Common myeloid progenitor, CD34-positive (primary cell): ENCODE measurements around the gene GGA2.

Source experiments
- CTCF ChIA-PET: fragments of 350-600 bp; sonication (Branson Sonifier 250); formaldehyde crosslinking; loops from one replicate; lab custom pipeline; 2021; ENCODE audit warnings: antibody characterized with exemption; lab: Charles Lee
- POLR2A ChIA-PET: fragments of 350-600 bp; sonication (Branson Sonifier 250); formaldehyde crosslinking; loops from one replicate; lab custom pipeline; 2021; ENCODE audit warnings: antibody characterized with exemption; lab: Charles Lee
- DNase-seq, 3 donors: peaks; one replicate each; pipeline versions ENCODE4 v3.0.0 to v3.0.0-alpha.2; 2013
- H3K27ac ChIP-seq, 2 experiments: 1 replicate in 1 of 2; 2 replicates in 1 of 2; pipeline ENCODE4 v1.7.0; 2013; ENCODE audit warnings: inconsistent platforms in 2 of 2, low read length in 2 of 2, mild to moderate bottlenecking in 2 of 2, low read depth in 1 of 2, moderate library complexity in 1 of 2; ENCODE audit not compliant: severe bottlenecking in 2 of 2, insufficient read depth in 1 of 2, poor library complexity in 1 of 2
- H3K27me3 ChIP-seq, 5 experiments: replicated peaks in 2 of 5; 1 replicate in 3 of 5; 2 replicates in 2 of 5; pipeline versions ENCODE4 v1.6.1 to v1.7.0; 2013; ENCODE audit warnings: low read length in 4 of 5, mild to moderate bottlenecking in 2 of 5, moderate library complexity in 2 of 5, inconsistent platforms in 1 of 5; ENCODE audit not compliant: insufficient read depth in 5 of 5, control insufficient read depth in 4 of 5
- H3K36me3 ChIP-seq, 4 experiments: 1 replicate in 2 of 4; 2 replicates in 2 of 4; pipeline versions ENCODE4 v1.6.1 to v1.7.0; 2013; ENCODE audit warnings: low read length in 3 of 4, control low read depth in 1 of 4, mild to moderate bottlenecking in 1 of 4; ENCODE audit not compliant: control insufficient read depth in 4 of 4, insufficient read depth in 4 of 4
- H3K4me1 ChIP-seq, 4 experiments: 1 replicate in 3 of 4; 2 replicates in 1 of 4; pipeline versions ENCODE4 v1.6.1 to v1.7.1; 2013; ENCODE audit warnings: low read length in 3 of 4, mild to moderate bottlenecking in 3 of 4, control low read depth in 1 of 4, inconsistent platforms in 1 of 4, moderate library complexity in 1 of 4; ENCODE audit not compliant: control insufficient read depth in 4 of 4, insufficient read depth in 4 of 4; ENCODE audit errors: control extremely low read depth in 1 of 4
- H3K4me3 ChIP-seq, 7 experiments: 1 replicate in 4 of 7; 2 replicates in 3 of 7; pipeline versions ENCODE4 v1.5.1 to v1.7.0; 2013; ENCODE audit warnings: mild to moderate bottlenecking in 7 of 7, low read length in 6 of 7, moderate library complexity in 6 of 7, inconsistent platforms in 2 of 7, low read depth in 2 of 7, control low read depth in 1 of 7; ENCODE audit not compliant: insufficient read depth in 4 of 7, control insufficient read depth in 1 of 7; ENCODE audit errors: extremely low read depth in 1 of 7
- H3K9me3 ChIP-seq, 5 experiments: 1 replicate in 4 of 5; 2 replicates in 1 of 5; pipeline versions ENCODE4 v1.6.1 to v1.7.1; 2013; ENCODE audit warnings: low read length in 4 of 5, mild to moderate bottlenecking in 2 of 5, inconsistent platforms in 1 of 5, low read depth in 1 of 5, moderate library complexity in 1 of 5; ENCODE audit not compliant: control insufficient read depth in 4 of 5, insufficient read depth in 2 of 5; ENCODE audit errors: control extremely low read depth in 1 of 5
- WGBS: methylation state at CpG from one replicate; pipeline ENCODE4 v1.1.5; 2013; ENCODE audit not compliant: insufficient coverage; 5-methylcytosine and 5-hydroxymethylcytosine counted together

The GGA2 gene

DNA sequence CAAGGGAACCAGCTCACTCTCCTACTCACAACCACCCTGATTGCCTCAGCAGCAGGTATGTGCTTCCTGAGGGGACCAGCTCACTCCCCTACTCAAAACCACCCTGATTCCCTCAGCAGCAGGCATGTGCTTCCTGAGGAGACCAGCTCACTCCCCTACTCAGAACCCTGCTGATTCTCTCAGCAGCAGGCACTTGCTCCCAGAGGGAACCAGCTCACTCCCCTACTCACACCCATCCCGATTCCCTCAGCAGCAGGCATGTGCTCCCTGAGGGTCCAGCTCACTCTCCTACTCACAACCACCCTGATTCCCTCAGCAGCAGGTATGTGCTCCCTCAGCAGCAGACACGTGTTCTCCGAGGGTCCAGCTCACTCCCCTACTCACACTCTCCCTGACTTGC is 31.2 kb downstream of the GGA2 start:
- Histone ChIP-seq H3K4me3 (no peak overlapping the region), H3K27ac (no peak overlapping the region), H3K4me1 (no peaks in the 10 kb centered on the region), H3K36me3 (peaks cover 20 to 80% (median 44%) of the 10 kb centered on the region in 4 experiments), H3K9me3 (no peaks in the 10 kb centered on the region), H3K27me3 (no peaks in the 10 kb centered on the region)
- POLR2A ChIA-PET: no interaction called here
- DNase-seq: no peak
- WGBS: 100% methylated on average over 3 of the region's 3 CpGs
- CTCF ChIA-PET: no interaction called here

DNA sequence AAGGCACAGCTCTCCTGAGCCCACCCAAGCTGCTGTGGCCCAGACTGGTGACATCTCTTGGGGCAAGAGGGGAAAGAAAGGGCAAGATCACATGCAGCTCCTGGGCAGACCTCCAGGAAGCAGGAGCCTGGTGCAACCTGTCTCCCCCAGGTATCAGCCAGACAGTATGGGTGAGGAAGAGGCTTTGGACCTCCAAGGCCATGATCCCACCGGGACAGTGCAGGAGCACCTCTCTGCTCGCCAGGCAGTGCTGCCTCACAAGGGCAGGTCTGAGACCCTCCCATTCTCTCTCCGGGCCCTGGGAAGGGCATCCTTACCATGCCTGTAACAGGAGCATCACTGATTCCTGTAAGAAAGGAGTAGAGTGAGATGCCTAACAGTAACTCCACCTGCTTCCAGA is 31.7 kb downstream of the GGA2 start:
- no peak for DNase-seq
- POLR2A ChIA-PET: no interaction called here
- Histone ChIP-seq H3K4me3 (no peak overlapping the region), H3K36me3 (peaks cover 20 to 84% (median 47%) of the 10 kb centered on the region in 4 experiments), H3K27me3 (no peaks in the 10 kb centered on the region), H3K9me3 (no peaks in the 10 kb centered on the region), H3K4me1 (no peaks in the 10 kb centered on the region), H3K27ac (no peak overlapping the region)
- CTCF ChIA-PET: no interaction called here
- WGBS: 100% methylated on average over 2 of the region's 3 CpGs

DNA sequence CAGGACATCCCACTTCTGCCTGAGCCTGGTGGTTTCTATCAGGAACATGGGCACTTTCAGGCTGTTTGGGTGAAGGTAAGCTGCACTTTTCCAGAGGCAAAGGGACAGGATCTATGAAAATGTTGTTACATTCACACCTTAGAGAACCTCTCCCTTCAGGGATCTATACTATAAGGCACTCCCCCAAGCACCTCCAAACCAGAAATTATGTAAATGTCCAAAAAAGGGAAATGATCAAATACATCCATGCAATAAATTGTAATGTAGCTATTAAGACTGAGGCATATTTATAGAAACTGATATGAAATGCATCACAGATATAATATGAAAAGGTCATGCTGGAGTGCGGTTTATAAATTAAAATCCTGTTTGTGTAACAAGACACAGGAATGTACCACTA is 34.0 kb downstream of the GGA2 start:
- no peak overlapping the region for H3K27ac ChIP-seq
- H3K9me3 ChIP-seq: no peaks in the 10 kb centered on the region
- DNase-seq: no peak
- WGBS: no CpG with 5 or more reads among the region's 1 CpG
- no peaks in the 10 kb centered on the region for H3K27me3 ChIP-seq
- ChIA-PET CTCF (no interaction called here), POLR2A (no interaction called here)
- H3K4me1 ChIP-seq: no peaks in the 10 kb centered on the region
- H3K4me3 ChIP-seq: no peak overlapping the region
- peaks cover 11 to 66% (median 43%) of the 10 kb centered on the region in 4 experiments for H3K36me3 ChIP-seq

DNA sequence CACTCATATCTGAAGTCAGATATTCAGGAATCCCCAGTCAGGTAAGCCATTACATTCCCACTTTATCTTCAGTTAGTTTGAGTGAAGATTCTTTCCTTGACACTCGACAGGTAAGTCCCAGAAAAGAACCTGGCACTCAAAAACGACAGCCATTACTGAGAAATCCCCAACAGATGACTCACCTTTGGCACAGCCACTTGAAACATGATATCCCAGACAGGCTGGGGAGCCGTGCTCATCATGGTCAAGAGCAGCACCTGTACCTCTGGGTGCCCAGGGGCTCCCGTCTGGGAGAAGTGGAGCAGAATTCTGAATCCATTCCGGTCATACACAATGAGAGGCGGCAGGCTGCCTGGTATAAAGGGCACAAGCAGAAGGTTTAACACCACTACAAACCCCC is 40.5 kb downstream of the GGA2 start:
- peaks cover 5 to 63% (median 43%) of the 10 kb centered on the region in 4 experiments for H3K36me3 ChIP-seq
- H3K4me3 ChIP-seq: no peak overlapping the region
- no peak for DNase-seq
- H3K27ac ChIP-seq: no peak overlapping the region
- 94% methylated on average over 4 of the region's 6 CpGs for WGBS
- H3K9me3 ChIP-seq: no peaks in the 10 kb centered on the region
- ChIA-PET POLR2A (no interaction called here), CTCF (no interaction called here)
- no peaks in the 10 kb centered on the region for H3K4me1 ChIP-seq
- no peaks in the 10 kb centered on the region for H3K27me3 ChIP-seq

DNA sequence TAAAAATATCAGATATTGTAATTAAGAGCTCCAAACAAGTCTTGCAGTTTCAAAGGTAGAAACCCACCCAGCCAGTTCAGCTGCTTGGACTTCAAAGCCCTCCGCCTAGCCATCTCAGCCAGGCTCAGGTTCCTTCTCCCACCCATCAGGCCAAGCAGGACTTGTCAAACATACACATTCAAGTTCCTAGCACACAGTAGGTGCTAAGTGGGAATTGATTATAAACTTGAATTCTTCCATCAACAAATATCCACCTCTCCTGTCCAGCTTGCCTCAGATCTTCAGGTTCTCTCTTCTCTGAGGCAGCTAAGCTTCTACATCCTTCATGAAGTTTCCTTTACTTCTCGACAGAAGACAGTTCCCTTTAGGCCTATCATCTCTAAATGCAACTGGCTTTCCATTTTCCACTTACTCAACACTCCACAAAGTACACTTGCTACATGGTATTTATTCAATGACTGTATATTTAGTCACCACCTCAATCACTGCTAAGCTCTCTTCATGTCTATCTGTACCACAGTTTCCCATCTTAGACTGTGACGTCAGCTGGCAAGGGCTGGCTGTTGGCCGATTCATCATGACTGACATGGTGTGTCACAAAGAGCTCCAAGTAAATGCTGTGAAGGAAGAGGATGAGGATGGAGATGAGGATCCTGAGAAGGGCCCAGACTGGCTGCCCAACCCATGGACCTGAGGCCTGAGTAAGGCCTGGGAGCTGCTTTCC is 44.0 kb downstream of the GGA2 start:
- Histone ChIP-seq H3K4me1 (no peaks in the 10 kb centered on the region), H3K27ac (no peak overlapping the region), H3K27me3 (no peaks in the 10 kb centered on the region), H3K9me3 (no peaks in the 10 kb centered on the region), H3K4me3 (no peak overlapping the region), H3K36me3 (peaks cover 3 to 62% (median 35%) of the 10 kb centered on the region in 4 experiments)
- CTCF ChIA-PET: interaction anchor here (1.2 kb wide), 1 partner anchor 14 kb away, joined by 4 read pairs; no protein-coding TSS in a partner anchor
- no peak for DNase-seq
- 100% methylated on average over 1 of the region's 4 CpGs for WGBS
- POLR2A ChIA-PET: no interaction called here

DNA sequence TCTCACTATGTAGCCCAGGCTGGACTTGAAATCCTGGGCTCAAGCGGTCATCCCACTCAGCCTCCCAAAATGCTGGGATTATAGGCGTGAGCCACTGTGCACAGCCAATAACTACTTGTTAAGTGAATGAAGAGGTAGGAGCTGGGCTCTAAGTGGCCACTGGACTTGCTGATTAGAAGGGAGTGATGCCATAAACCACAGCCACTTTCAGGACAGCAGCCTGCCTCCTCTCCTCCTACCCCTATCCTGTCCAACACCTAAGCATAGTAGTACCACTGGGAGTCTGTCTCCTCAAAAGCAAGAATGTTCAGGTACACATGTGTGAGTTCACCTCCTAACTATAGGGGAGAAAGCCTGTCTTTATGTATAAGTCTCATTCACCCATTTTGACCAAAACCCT is 45.1 kb downstream of the GGA2 start:
- peaks cover 3 to 57% (median 36%) of the 10 kb centered on the region in 4 experiments for H3K36me3 ChIP-seq
- ChIA-PET CTCF (interaction anchor here (1.0 kb wide), 1 partner anchor 31 kb away, joined by 3 read pairs; no protein-coding TSS in a partner anchor), POLR2A (no interaction called here)
- WGBS: 100% methylated on average over 2 of the region's 2 CpGs
- no peaks in the 10 kb centered on the region for H3K27me3 ChIP-seq
- no peak for DNase-seq
- no peaks in the 10 kb centered on the region for H3K4me1 ChIP-seq
- H3K27ac ChIP-seq: no peak overlapping the region
- no peaks in the 10 kb centered on the region for H3K9me3 ChIP-seq
- H3K4me3 ChIP-seq: no peak overlapping the region

DNA sequence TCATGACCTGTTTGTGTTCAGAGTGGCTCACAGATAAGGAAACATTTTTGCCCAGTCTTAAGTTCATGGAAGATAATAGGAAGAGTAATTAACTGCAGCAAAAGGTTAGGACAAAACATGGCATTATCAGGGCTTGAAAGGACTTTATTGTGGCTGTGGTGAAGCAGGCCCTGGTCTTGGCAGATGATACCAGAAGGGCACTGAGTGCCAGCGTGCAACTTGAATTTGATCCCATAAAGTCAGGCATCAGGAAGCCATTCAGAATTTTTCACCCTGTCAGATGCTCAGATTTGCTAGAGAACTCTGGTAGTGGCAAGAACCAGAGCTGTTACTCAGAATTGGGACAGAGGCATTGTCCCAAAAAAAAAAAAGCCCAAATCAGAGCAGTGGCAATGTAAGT is 46.1 kb downstream of the GGA2 start:
- Histone ChIP-seq H3K27me3 (no peaks in the 10 kb centered on the region), H3K4me3 (no peak overlapping the region), H3K36me3 (peaks cover 0 to 47% (median 27%) of the 10 kb centered on the region in 4 experiments), H3K4me1 (no peaks in the 10 kb centered on the region), H3K27ac (no peak overlapping the region), H3K9me3 (no peaks in the 10 kb centered on the region)
- no peak for DNase-seq
- WGBS: 92% methylated on average over 1 of the region's 1 CpG
- ChIA-PET POLR2A (no interaction called here), CTCF (no interaction called here)
